Left cardiac atrium (tissue), 4 donors: ENCODE data around the gene ACTRT2. TPM values are rescaled to one million over a fixed set of nuclear protein-coding genes. Genes with fewer than 3 reads are reported as not detected.

Experiments used
- ATAC-seq, 2 donors: fragments of 200-7000 bp; cut with Tn5 transposase; one replicate each; pipeline ENCODE4 v1.9.1; 2020; ENCODE audit warnings: mild to moderate bottlenecking in 2 of 2, moderate library complexity in 2 of 2
- DNase-seq: peaks from one replicate; pipeline ENCODE4 v3.0.0-alpha.2; 2020
- intact Hi-C, 2 donors: fragments of 100-400 bp; cut with DNase I; formaldehyde crosslinking; loops; one replicate each; pipeline versions ENCODE4 v1.14.1 to v1.15.1; 2022 to 2023
- total RNA-seq, 2 donors: library from RNA; stranded (reverse); fragmentation: NEBNext Ultra II Directional; extraction: Animal tissue kit (Norgen Biotek cat#: 25700); gene quantifications; one replicate each; pipeline ENCODE4 v1.2.1, GENCODE V29; 2021
- donor health status: DM: no; HTN: yes; CAD: no.
- donor health status: DM: no; HTN: yes; CAD: no; lungs with severe emphysema.
- donor health status: DM: yes; HTN: yes; CAD: no.
- donor health status: Dilated cardiomyopathy.

The ACTRT2 gene
- total RNA-seq, 2 donors from 2014 or later: not detected

DNA sequence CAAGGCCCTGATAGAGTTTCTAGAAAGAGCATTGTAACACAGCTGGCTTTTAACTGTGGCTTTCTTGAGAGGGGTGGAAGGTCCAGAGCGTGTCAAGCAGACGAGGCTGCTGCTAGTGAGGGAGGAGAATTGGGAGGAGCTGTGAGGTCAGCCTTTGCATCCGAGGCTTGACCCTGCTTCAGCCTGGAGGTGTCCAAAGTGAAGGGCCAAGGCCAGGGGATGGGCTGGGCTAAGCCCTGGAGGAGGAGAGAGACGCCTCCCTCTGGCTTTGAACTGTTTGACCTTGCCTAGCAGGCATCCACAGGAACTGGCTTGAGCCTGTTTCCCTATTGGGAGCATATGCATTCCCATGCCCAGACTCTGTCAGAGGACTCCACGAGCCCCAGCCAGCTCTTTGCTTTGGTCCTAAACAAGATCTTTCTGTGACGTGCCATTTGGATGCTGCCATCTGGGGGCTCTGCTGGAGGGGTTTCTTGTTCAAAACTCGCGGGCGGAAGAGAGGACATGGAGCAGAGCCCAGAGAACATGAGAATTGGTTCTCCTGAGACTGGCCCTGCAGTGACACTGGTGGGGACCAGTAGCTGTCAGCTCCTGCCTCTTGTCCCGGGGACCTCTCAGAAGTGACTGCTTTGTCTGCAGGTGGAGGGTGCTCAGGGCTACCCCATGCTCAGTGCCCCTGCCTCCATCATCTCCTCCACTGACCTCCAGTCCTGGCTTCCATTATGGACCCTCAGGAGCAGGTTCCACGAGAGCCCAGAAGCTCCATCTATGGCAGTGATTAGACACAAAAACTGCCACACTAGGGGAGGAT is 5.5 kb downstream of the ACTRT2 start:
- no peak for DNase-seq
- no peak for ATAC-seq

DNA sequence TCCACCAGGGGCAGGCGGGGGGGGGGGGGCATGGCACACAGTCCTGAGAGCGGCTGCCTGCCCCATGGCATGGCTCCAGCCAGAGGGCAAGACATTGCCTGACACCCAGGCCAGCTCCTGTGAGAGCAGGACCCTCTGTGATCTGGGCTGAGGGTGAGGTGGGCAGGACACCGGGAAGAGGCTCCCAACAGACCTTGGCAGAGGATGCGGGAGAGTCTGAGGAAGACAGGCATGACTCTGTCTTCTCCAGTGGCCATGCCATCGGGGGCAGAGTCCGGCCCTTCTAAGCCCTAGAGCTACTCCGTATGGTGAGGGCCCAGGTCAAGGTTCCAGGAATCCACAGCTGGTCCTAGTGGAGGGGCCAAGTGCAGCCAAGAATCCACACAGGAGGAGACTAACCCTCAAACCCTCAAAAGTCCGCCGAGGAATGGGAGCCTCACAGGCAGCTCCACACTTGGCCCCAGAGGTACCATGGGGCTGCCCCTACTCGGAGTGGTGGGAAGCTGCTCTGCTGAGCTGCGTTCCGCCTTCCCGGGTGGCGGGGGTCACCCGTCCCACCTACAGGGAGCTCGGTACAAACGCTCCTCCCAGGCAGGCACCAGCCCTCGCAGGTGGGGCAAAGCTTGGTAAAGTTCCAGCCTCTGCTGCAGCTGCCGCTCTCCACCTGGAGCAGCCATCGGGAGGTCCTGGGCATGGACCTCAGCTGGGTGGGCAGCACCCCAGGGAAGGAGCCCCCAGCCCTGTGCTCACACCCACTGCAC is 6.5 kb downstream of the ACTRT2 start:
- no peak for DNase-seq
- ATAC-seq: no peak
- intact Hi-C loops: no loop called here

More for the DNA sequence above, 5.5 kb downstream of the ACTRT2 start:
- intact Hi-C loops: no loop called here

DNA sequence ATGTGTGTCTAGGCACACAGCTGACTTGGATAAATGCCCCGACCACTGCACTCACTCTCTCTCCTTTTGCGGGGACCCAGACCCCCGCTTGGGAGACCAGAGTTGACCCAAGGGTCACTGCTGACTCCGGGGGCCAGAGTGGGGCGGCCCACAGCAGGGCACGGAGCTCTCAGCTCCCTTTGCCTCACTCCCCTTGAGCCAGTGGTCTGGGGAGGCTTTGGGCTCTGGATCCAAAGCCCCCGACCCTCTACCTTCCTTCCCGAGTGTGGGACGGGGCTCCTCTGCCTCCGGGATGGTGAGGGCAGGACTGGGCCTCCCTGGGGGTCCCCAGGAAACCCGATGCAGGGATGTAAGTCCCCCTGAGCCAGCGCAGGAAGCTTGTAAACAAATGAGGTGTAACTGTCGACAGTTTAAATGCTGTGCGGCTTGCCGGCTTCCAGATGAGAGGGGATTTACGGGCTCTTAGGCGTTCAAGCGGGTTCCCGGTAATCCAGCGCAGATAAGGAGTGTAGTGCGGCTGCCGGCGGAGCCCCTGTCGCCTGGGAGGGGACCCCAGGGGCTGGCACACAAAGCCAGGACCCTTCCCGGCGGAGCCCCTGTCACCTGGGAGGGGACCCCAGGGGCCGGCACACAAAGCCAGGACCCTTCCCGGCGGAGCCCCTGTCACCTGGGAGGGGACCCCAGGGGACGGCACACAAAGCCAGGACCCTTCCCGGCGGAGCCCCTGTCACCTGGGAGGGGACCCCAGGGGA is 7.4 kb downstream of the ACTRT2 start:
- intact Hi-C loops: no loop called here
- DNase-seq (no peak), ATAC-seq (no peak)

DNA sequence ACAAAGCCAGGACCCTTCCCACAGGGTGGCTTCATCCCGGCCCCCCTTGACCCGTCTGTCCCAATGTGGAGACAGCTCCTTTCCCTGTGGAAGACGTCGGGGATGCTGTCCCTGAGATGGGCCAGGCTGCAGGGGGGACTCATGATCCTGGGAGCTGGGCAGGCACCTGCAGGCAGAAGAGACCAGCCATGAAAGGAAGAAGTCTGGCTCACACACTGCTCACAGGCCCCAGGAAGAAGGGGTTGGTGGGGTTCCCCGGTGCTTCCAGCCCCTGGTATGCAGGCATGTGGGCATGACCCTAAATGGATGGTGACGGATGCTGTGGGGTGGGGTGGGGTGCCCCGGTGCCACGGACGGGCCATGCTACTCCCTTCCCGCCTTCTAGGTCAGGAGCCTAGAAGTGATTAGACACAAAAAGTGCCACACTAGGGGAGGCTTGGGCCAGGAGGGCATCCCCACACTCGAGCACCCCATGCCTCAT is 8.3 kb downstream of the ACTRT2 start:
- ATAC-seq (no peak), DNase-seq (no peak)
- intact Hi-C loops: no loop called here

DNA sequence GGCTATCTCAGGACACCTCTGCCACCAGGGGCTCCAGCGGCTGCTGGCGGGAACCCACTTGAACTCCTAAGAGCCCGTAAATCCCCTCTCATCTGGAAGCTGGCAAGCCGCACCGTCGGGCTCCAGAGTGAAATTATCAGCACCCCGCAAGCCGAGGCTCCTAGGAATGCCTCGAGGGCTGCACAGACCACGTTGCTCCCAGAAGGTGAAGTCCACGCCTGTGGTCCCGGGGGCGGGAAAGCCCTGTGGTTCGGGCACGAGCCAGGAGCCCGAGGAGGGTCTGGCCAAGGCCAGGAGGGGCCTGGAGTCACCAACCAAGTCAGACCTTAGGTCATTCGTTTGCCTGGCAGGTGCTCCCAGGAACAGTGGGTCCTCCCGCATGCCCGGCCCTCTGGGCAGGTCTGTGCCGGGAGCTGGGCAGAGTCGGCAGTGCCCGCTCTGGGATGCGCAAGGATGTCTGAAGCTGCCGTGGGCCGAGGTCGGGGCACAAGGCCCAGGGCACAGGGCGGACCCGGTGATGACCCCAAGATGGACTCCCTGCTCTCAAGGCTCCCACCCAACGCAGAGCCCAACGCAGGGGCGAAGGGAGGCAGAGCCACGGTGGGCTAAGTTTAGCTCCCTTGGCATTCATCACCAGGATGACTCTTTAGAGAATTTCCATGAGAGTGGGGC is 8.9 kb downstream of the ACTRT2 start:
- intact Hi-C loops: no loop called here
- DNase-seq: no peak
- no peak for ATAC-seq

DNA sequence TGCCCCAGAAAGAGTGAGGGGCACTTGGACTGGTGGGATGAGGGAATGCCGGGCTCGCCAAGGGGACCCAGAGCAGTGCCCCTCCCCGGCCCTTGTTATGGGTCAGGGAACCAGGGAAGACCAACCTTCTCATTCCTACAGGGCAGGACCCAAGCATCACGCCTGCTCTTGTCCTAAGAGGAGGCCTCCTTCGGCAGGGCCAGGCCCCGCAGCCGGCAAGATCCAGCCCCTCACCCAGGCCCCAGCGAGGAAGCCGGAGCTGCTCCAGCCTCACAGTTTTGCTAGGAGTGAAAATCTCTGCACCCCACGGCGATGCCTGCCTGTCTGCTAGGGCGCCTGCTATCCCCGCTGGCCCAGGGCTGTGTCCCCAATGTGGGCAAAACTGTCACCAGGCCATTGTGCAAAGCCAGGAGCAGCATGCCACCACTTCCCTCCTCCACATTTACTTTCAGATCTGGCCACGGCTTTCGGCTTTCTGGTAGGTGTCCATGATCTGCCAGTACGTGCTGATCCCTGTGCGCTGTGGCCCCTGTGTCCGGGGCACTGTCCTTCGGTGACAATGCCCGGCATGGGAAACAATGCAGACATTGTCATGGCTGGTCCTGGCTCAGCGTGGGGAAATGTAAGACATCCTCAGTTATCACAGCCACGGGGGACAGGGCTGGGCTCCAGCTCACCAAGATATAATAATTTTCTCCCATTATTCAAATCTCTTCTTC is 9.6 kb downstream of the ACTRT2 start:
- ATAC-seq (no peak), DNase-seq (no peak)
- intact Hi-C loops: no loop called here

DNA sequence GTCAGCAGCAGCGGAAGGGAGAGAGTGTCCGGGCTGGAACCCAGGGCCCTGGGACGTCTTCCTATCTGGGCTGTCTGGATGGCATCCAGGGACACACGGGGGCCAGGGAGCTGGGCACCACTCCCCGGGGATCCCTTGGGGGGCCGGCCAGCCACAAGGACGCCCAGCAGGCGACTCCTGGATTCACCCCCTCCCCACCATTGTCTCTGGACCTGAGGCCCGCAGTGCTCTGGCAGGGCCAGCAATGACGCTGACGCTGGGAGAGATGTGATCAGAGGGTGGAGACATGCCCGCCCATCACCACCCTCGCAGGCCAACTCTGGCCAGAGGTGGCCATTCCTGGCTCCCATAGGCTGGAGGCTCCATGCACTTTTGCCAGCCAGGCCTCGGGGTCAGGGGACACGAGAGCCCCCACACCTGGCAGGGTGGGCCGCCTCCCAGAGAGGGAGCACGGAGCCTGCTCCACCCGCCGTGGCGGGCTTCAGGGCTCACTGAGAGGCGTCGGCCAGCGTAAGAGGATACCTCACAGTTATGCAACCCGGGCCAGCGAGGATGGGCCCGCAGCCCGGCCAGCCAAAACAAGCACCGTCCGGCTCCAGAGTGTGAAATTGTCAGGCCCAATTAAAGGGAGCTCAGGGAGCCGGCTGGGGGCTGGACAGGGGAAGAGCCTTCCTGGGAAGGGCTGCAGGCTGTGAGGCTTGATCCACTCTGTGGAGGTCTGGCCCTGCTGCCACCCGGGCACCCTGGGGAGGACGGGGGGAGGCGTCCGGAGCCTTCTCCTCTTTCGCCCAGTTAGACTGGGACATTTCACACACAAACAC is 10.3 kb downstream of the ACTRT2 start:
- intact Hi-C loops: no loop called here
- peak in 1 of 2 donors; percentile 81 for ATAC-seq
- no peak for DNase-seq

DNA sequence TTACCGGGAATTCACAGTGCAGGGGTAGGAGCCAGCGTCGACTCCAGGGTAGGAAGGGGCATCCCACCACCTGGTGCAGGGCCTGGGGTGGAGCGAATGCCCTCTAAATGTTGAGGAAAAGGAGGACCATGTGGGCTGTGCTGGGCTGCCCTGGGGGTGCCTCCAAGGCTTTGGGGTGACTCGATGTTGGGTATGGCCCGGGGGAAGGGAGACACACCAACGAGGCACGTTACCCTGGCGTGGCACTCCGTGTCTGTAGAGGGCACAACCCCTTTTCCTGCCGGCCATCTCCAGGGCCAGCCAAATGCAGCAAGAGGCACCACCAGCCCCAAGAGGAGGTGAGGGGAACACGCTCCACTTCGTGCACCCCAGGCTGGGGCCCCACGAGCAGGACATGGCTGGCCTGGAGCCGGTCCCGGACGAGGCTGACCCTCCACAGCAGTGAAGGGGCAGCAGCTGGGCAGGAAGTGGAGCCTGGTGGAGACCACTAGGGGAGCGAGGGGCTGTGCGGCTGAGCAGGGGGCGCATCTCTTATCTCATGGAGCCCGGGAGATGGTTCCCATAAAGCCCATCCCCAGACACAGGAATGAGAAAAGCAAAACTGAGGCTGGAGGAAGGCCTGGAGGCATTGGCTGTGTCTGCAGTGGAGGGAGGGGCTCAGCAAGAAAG is 11.2 kb downstream of the ACTRT2 start:
- DNase-seq (no peak), ATAC-seq (no peak)
- intact Hi-C loops: no loop called here

DNA sequence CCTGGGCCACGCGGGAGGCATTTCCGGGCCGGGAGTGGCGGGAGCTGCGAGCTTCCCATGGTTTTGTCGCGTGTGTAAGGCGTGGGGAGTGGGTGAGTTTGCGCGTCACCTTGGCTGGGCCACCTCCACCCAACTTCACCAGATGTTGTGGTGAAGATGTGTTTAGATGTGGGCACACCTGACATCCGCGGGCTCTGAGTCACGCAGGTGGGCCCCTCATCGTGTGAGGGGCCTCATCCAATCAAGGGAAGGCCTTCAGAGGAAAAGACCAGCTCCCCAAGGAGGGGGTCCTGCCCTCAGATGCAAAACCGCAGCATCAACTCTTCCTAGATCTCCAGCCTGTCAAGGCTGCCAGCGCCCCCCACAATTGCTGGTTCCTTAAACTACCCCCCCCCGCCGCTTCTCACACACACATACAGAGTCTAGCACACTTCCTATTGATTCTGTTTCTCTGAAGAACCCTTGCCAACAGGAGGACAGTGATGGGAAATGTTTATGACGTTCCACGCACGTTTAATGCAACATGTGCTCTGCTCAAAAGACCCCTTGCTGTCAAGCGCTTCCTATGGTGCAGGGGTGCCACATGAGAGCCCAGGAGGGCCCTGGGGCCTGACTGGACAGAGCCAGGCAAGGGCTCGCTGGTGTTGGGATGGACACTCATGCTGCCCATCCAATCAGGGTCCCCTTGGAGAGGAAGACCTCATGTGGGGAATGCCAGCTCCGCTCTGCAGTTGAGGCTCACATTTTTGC is 11.9 kb downstream of the ACTRT2 start:
- ATAC-seq (no peak), DNase-seq (no peak)
- intact Hi-C loops: no loop called here

DNA sequence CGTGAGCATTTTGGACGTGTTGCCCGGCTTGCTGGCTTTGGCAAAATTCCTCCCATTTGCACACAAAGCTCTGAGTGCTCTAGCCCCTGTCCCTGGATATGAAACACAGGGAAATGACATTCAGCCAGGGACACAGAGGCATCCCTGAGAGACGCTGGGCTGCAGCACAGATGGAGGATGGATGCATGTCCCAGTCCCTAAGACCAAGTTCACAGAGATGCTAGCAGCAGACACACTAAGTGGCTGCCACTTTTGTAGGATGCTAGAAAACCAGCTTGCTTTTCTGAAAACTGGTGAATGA is 12.5 kb downstream of the ACTRT2 start:
- ATAC-seq: no peak
- DNase-seq: no peak
- intact Hi-C loops: no loop called here

DNA sequence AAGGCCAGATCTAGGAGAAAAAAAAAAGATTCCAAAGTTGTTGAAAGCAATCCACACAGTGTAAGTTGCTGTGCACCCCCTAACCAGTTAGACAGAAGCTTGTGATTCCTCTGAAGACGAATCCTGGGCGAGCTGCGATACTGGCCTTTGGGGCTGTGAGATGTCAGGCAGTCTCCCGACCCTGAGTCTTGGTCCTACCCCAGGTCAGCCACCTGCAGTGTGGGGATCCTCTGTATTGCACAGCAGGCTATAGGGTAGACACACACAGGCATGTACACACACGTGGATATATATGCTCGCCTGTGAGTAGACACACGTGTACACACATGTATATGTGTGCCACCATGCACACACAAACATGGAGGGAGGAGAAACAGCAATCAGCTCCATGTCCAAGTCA is 12.9 kb downstream of the ACTRT2 start:
- intact Hi-C loops: no loop called here
- ATAC-seq (no peak), DNase-seq (no peak)

DNA sequence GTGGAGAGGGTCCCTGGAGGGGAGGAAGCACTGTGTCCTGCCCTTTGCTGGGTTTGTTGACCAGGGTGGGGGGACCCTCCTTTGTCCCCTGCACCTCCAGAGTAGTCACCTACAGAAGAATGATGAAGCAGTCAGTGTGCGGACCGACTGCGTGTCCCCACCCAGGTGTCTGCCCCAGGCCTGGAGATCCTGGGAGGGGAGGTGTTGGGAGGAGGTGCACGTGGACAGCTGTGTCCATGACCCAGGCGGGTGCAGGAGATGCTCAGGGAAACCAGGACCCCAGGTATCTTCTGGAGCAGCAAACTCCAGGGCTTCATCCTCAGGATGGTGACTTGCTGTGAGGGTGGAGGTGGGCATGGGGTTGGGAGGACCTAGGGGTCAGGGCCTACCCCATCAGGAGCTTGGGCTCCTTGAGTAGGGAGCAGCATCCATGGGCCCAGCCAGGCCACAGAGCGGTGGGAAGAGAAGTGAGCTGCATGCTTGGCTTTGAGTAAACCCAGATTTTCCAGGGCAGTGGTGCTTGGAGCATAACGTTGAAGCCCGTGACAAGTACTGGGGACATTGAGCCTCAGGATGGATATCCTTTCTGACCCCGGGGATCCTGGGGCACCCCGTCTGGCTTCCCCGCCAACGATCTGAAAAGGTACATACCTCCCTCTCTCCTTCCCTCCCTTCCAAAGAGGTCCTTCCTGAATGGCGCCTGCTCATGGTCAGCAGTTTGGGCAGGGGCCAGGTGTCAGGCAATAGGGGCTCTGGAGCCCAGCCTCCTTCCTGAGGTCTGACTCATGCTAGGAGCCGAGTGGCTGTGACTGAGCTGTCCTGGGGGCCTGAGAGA is 13.7 kb downstream of the ACTRT2 start:
- intact Hi-C loops: no loop called here
- ATAC-seq: no peak
- DNase-seq: peak; percentile 52

DNA sequence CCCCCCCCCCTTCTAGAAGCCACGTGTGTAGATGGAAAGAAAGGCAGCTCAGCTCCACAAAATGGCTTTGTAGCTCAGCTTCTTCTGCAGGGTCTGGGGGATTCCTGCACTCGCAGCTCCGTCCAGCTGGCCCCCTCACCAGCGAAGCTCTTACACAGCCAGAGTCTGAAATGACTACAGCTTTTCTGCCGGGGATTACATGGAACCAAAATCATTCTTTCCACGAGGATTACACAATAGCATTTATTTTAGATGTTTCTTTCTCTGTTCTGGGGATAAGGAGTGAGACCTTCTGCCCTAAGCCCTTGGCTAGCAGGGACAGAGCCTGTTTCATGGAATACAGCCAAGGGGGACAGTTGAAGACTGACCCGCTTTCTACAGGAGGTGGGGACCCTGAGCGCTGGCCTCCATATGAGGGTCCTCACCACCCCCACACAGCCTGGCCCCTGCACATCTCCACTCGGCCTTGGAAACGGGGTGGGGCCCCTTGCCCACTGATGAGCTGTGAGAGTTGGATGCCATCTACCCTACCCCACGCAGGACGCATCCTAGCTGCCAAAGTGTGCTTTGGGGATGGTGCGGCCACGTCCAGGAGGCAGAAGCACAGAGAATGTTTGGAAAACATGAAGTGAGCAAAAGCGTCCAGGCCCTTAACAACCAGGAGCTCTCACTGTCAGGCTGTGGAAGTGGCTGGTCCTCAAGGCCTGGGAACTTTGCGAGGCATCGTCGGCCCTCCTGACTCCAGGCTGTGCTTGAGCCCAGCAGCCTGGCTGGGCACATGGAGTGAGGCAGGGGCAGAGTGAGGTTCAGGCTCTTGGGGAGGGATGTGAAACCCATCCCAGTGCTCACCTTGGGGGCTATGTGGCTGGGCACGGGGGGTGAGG is 14.5 kb downstream of the ACTRT2 start:
- ATAC-seq (peak in 1 of 2 donors; percentile 12), DNase-seq (no peak)

DNA sequence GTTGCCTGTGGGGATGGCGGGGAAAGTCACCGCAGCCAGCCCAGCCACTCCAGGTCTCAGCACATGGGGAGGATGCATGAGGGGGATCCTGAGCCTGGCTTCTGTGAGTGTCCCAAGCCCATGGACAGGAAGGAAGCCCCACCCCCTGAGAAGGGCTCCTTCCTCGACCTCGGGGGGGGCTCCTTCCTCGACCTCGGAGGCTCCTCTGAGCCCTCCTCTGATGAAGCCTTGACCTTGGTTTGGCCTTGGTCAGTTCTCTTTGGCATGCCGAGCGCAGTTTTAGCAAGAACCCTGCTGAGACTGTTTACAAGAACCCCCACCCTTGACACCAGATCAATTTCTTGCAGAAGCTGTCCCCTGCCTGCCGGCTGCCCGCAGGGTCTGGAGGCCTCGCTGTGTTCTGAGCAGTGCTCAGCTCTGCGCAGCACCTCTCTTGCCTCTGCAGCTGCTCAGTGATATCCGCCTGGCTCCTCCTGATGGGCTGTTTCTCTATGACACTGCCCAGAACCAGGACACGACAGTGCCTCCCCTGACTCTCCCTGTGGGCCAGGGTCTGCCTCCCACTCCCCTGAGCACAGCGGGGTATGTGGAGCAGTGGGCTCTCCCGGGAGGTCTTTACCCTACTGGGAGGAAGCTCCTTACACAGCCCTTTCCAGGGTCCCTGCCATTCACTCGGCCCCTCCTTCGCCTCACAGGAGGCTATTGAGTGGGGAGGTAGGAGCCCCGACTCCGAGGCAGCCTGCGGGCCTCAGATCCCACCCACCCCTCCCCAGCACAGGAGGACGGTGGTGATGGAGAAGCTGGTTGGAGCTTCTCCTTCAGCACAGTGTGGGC is 15.4 kb downstream of the ACTRT2 start:
- intact Hi-C loops: no loop called here
- DNase-seq (no peak), ATAC-seq (no peak)

More for the DNA sequence above, 14.5 kb downstream of the ACTRT2 start:
- intact Hi-C loops: no loop called here
